HG03135 (cell line): ENCODE measurements around the gene GOPC.
"Not testable (repeated sequence)": the region's sequence is repeated elsewhere in the genome, so short reads cannot be mapped to it uniquely, and the experiment has no call there.

Experiments
- ATAC-seq: cut with Tn5 transposase; IDR thresholded peaks from one replicate; pipeline ENCODE4 v1.9.1; 2021; ENCODE audit warnings: mild to moderate bottlenecking, moderate library complexity; ENCODE audit not compliant: unreplicated experiment

GOPC gene

DNA sequence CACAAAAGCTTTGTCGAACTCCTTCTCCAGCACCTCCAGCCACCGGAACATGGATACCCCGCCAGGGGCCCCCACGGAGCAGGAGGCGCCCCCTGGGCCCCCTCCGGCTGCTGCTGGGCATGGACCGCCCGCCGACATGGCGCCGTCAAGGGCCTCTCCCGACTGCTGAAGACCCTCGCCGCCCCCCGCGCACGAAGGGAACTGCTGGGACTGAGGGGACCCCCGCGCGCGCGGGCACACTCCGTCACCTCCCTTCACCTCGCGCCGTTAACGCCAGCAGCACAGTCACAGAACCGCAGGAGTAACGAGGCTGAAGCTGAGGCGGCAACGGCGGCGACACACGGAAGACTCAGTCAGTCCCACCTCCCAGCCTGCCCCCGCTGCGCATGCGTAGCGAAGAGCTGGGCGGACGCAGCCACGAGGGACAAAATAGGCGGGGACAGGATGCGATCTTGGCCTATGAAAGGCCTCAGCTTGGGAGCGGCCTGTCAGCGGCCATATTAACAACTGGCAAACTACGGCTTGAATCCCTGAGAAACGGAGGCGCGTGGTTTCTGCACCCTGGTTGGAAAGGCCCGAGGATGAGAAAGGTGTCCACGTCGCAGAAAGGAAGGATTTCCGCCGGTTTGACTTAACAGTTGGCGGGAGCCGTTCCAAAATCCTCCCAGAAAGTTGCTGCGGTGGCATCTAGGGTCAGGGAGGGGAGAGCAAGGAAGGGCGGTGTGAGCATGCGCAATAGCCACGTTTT lies at the start of gene GOPC:
Gene GOPC (minus strand): TSS at position 361 of the 748 bp plus-strand sequence. CDS start 223 bp downstream, at position 138.
- peak; percentile 94 for ATAC-seq

GRCh38 chr6:117651984-117652383 lies 49.7 kb upstream of the GOPC start:
- ATAC-seq, result not testable (repeated sequence)

GRCh38 chr6:117642976-117643375 lies 40.7 kb upstream of the GOPC start:
- no peak for ATAC-seq

DNA sequence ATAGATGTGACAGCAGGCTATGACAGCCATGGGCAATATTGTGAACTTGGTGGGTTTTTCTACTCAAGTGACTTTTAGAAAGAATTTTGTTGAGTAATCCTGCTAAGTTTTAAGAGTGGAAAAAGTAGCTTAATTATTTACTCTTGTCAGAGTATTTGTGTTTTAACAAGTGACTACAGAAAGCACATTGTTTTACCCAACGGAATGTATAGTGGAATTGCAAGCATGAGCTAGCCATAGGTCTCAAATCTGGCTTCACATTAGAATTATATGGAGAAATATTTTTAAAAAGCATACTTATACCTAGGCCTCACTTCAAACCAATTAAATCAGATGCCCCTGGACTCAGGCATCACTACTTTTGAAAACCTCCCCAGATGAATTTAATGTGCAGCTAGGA lies 35.5 kb upstream of the GOPC start:
- ATAC-seq, result no peak

DNA sequence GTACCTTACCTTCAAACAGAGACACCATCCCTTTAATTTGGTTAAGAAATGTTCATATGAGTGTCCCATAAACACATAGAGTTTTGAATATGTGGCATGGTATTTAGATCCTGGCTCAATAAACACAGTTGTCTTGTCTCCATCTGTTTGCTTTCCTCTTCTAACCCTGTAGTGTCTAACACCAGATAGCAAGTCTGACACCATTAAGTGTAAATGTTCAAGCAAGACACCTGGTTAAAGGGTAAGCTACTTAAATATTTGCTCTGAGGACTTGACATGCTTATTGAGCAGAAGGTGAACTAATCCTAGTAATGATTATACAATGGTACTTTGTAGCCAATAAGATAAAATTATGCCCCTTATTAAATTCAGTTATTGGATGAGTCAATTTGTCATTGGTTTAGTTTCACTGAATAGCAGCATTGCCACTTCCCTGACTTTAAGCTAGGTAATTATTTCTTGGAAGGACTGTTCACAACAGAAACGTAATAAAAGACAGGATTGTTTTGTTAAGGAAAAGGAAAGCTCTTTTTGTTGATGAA lies 26.9 kb upstream of the GOPC start:
- ATAC-seq, result no peak

DNA sequence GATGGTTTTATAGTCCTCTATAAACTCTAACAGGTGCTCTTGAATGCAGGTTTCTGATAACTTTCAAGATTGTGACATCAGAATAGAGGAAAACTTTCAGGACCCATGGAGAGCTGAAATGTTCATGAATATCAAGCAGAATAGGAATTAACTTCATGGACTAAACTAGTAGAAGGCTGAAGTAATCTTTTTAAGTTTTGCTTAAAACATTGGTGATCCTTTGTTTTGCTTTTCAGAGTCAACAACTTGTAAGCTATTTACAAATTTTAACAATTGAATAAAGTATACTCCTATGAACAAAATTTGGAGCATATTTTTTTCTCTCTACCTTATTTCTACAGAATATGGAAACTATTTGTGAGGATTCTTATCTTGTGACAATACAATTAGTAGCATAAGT lies 25.2 kb upstream of the GOPC start:
- ATAC-seq, result no peak

GRCh38 chr6:117624869-117625481 lies 22.7 kb upstream of the GOPC start:
- ATAC-seq, result no peak

- ATAC-seq, result no peak
These were observed 16.9 kb upstream of the GOPC start for GRCh38 chr6:117619178-117619577.

DNA sequence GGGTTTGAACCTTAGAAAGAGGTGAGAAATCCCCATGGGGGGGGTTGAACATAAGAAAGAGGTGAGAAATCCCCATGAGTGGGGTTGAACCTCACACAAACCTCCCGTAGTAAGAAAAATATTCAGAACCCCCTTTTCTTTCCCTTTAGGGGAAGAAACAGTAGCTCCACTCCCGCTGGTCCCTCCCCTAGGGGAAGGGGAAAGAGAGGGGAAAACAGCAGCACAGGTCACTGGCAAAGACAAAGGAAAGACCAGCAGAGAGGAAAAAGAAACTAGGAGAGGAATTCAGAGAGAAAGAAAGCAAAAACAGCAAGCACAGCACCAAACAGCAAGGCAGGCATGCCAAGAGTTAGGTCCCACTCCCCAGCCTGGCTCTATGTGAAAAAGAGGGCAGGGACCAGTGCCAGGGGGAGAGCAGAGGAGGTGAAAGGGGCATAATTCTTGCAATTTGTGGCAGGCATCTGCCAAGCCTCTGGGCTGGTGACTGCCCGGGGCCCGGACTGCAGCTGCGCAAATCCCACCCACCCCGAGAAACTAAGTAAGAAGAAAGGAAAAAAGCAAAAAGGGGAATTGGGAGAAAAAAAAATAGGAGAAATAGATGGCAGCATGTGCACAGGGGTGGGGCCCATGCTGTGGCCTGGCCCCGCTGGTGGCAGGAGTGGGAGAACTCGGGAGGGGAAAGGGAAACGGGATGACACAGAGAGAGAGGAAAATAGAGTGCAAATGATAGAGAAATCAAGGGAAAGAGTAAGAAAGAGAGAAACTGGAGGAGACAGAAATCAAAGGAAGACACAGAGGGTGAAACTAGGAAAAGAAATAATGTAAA lies 15.1 kb upstream of the GOPC start:
- no peak for ATAC-seq

DNA sequence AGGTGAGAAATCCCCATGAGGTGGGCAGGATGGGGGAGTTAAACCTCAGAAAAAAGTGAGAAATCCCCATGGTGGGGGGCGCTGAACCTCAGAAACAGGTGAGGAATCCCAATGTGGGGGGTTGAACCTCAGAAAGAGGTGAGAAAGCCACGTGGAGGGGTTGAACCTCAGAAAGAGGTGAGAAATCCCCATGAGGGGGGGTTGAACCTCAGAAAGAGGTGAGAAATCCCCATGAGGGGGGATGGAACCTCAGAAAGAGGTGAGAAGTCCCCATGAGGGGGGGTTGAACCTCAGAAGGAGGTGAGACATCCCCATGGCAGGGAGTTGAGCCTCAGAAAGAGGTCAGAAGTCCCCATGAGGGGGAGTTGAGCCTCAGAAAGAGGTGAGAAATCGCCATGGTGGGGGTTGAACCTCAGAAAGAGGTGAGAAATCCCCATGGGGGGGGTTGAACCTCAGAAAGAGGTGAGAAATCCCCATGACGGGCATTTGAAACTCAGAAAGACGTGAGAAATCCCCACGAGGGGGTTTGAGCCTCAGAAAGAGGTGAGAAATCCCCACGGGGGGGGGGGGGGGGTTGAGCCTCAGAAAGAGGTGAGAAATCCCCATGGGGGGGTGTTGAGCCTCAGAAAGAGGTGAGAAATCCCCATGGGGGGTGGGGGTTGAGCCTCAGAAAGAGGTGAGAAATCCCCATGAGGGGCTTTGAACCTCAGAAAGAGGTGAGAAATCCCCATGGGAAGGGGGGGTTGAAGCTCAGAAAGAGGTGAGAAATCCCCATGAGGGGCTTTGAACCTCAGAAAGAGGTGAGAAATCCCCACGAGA lies 14.3 kb upstream of the GOPC start:
- ATAC-seq, result no peak

DNA sequence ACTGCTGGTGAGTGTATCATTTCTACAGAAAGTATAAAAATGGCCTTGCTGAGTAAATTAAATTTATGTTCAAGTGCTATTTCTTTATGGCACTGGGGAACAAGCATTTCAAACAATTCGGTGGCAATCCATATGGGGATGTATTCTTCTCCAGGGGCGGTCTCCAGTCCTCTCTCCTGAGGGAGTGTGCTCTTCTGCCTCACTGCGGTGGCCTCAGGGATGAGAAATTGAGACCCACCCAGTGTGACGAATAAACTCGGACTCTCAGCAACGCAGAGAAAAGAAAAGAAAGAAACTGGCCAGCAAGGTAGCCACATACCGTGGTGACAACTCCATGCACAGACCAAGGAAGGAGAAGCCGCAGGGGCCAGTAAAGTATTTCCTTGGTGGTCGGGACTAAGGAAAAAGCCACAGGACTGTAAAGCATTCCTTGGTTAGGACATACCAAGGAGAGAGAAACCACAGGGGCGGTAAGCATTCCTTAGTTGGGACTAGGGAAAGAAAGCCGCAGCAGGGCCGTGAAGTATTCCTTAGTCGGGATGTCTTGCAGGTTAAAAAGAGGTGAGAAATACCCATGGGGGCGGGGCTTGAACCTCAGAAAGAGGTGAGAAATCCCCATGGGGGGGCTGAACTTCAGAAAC lies 13.6 kb upstream of the GOPC start:
- ATAC-seq, result no peak

- no peak for ATAC-seq
These were observed 11.7 kb upstream of the GOPC start for GRCh38 chr6:117613920-117614560.

GRCh38 chr6:117607511-117607910 lies 5.2 kb upstream of the GOPC start:
- no peak for ATAC-seq

DNA sequence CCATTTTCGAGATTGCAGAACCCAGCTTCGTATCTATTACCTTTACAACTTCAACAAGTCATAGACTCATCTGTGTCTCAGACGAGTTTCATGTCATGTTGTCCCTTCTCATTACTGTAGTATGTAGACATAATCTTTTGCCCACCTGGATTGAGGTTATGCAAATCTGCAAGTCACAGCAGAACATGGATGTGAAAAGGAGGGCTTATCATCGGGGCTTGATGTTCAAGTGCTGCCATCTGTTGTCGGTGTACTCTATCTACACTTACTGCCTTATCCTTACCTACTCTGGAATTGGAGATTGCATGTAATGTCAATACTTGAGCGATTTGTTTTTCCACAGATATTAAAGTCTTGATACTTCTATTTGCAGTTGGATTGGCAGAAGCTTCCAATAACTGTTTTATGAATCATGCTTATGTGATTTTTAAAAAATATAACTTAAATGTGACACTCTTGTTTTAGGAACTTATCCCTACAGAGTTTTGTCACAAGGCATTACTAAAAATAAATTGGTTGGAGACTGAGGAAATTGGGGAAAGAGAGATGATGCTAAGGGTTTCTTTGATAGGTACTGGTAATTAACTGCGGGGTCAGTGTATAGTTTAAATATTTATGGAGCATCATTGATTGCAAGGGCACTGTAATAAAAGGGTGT lies 3.0 kb upstream of the GOPC start:
- ATAC-seq, result peak; percentile 44

DNA sequence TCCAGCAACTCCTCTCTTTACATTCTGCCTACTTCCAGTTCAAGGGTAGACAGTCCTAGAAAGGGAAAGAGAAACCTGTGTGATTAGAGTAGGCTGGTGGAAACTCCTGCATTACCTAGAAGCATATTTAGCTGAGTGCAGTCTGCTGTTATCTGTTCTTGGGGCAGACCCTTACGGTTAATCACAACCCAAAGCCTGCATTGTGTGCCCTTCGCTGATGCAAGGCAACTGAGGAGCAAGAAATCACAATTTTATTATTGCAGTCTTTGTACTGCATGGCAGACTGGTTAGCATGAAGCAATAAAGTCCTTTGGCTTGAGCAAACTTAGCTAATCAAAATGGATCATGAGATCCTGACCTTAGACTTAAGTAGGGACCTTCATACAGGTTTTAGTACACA lies 1.5 kb upstream of the GOPC start:
- ATAC-seq, result no peak

GRCh38 chr6:117602899-117603588 lies 733 bp upstream of the GOPC start:
- ATAC-seq, result no peak

DNA sequence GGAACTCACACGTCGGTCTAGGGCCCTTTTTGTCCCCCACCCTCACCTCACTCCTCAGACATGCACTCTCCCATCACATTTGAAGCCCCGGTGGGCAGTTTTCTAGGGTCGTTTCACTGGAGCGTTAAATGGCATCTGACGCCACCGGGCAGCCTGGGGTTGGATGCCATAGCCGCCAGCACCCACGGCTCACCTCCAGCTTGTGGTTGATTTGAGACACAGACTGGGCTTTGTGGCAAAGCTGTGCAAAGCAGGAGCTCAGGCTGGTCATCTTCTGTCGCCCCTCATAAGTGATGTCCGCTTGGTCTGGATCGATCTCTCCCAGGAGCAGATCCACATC lies 530 bp downstream of the GOPC start:
- ATAC-seq, result peak; percentile 8

DNA sequence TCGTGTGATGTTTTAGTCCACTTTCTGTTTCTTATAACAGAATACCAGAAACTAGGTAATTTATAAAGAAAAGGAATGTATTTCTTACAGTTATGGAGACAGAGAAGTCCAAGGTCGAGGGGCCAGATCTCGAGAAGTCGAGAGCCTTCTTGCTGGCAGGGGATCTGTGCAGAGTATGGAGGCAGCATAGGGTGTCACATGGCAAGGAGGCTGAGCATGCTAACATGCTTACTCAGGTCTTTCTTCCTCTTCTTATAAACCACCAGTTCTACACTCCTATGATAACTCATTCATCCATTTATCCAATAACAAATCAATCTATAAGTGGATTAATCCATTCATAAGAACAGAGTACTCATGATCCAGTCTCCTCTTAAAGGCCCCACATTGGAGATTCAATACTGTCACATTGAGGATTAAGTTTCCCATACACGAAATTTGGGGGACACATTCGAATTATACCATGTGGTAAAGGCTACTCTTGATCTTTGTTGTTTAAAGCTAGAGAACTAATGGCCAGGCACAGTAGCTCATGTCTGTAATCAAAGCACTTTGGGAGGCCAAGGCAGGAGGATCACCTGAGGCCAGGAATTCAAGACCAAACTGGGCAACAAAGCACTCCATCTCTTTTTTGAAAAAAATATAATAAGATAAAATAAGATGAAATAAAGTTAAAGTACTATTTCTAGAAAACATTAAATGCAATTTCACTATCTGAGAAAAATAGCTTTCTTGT lies 2.1 kb downstream of the GOPC start:
- ATAC-seq, result no peak
